NT2/D1 (cell line): ENCODE data around the gene OTOGL.

Experiments used
- YY1 ChIP-seq: IDR thresholded peaks from 2 replicates; pipeline ENCODE4 v1.6.1; 2011; ENCODE audit not compliant: insufficient read length, insufficient read depth
- ZNF274 ChIP-seq: IDR thresholded peaks from 2 replicates; pipeline ENCODE4 v1.6.1; 2011; ENCODE audit warnings: mild to moderate bottlenecking, low read depth, low read length

- TF ChIP-seq YY1 (no peak), ZNF274 (no peak)
These were observed 218.6 kb downstream of the OTOGL start for GRCh38 chr12:80317899-80318298.
